Tibial artery (tissue), 4 donors: ENCODE data around the gene TRPC4AP.

Source experiments
- DNase-seq, 2 donors: peaks; one replicate each; pipeline ENCODE4 v3.0.0-alpha.2; 2019
- H3K27ac ChIP-seq, 2 donors: fragments of 200-600 bp; sonication (generic) in 1 of 2; 1 replicate in 1 of 2; 2 replicates in 1 of 2; pipeline ENCODE4 v1.5.1; 2018 to 2019; ENCODE audit warnings: mild to moderate bottlenecking in 1 of 2
- H3K27me3 ChIP-seq, 2 donors: fragments of 200-600 bp; sonication (generic) in 1 of 2; one replicate each; pipeline versions ENCODE4 v1.5.1 to v1.6.0; 2016 to 2019
- H3K36me3 ChIP-seq, 3 donors: fragments of 200-600 bp; sonication (generic) in 2 of 3; one replicate each; pipeline ENCODE4 v1.5.1; 2016 to 2019; ENCODE audit warnings: mild to moderate bottlenecking in 2 of 3
- H3K4me1 ChIP-seq, 4 donors: fragments of 200-600 bp; sonication (generic) in 2 of 4; 1 replicate in 3 of 4; 2 replicates in 1 of 4; pipeline ENCODE4 v1.5.1; 2016 to 2019
- H3K4me3 ChIP-seq, 2 donors: fragments of 200-600 bp; sonication (generic) in 1 of 2; 1 replicate in 1 of 2; 2 replicates in 1 of 2; pipeline ENCODE4 v1.5.1; 2018 to 2019; ENCODE audit warnings: mild to moderate bottlenecking in 2 of 2
- H3K9me3 ChIP-seq, 3 donors: fragments of 200-600 bp; sonication (generic) in 1 of 3; one replicate each; pipeline ENCODE4 v1.5.1; 2016 to 2019
- CTCF ChIP-seq, 2 experiments: fragments of 200-600 bp in 1 of 2; fragments of 450-650 bp in 1 of 2; IDR thresholded peaks; one replicate each; pipeline ENCODE4 v1.5.1; 2017 to 2019; ENCODE audit warnings: antibody characterized with exemption in 2 of 2, mild to moderate bottlenecking in 1 of 2, moderate library complexity in 1 of 2
- intact Hi-C: fragments of 100-400 bp; cut with DNase I; formaldehyde crosslinking; loops from one replicate; pipeline ENCODE4 v1.15.0; 2023; ENCODE audit warnings: low total_unique reads

The TRPC4AP gene

GRCh38 chr20:34999021-34999451 lies 93.6 kb downstream of the TRPC4AP start:
- no peaks in the 10 kb centered on the region for H3K9me3 ChIP-seq
- DNase-seq = no peak
- H3K27ac ChIP-seq = no peak overlapping the region
- peaks cover 60 to 96% (median 93%) of the 10 kb centered on the region in 3 donors for H3K36me3 ChIP-seq
- no peaks in the 10 kb centered on the region for H3K4me1 ChIP-seq
- intact Hi-C loops = no loop called here
- H3K27me3 ChIP-seq = no peaks in the 10 kb centered on the region
- H3K4me3 ChIP-seq = no peak overlapping the region
- TF ChIP-seq CTCF (IDR thresholded peaks at IDR 0.05) = no peak

GRCh38 chr20:34998331-34998950 lies 94.2 kb downstream of the TRPC4AP start:
- Histone ChIP-seq H3K27me3 (no peaks in the 10 kb centered on the region), H3K27ac (no peak overlapping the region), H3K4me3 (no peak overlapping the region), H3K36me3 (peaks cover 60 to 96% (median 93%) of the 10 kb centered on the region in 3 donors), H3K9me3 (no peaks in the 10 kb centered on the region), H3K4me1 (no peaks in the 10 kb centered on the region)
- DNase-seq = no peak
- no peak for TF ChIP-seq CTCF (IDR thresholded peaks at IDR 0.05)
- intact Hi-C loops = no loop called here

- intact Hi-C loops = no loop called here
- no peaks in the 10 kb centered on the region for H3K27me3 ChIP-seq
- no peak for TF ChIP-seq CTCF (IDR thresholded peaks at IDR 0.05)
- H3K9me3 ChIP-seq = no peaks in the 10 kb centered on the region
- no peak for DNase-seq
- no peak overlapping the region for H3K27ac ChIP-seq
- H3K4me3 ChIP-seq = no peak overlapping the region
- no peaks in the 10 kb centered on the region for H3K4me1 ChIP-seq
- H3K36me3 ChIP-seq = peaks cover 54 to 96% (median 93%) of the 10 kb centered on the region in 3 donors
These were observed 94.8 kb downstream of the TRPC4AP start for GRCh38 chr20:34997774-34998173.

- H3K4me3 ChIP-seq = no peak overlapping the region
- H3K36me3 ChIP-seq = peaks cover 50 to 94% (median 88%) of the 10 kb centered on the region in 3 donors
- no peaks in the 10 kb centered on the region for H3K4me1 ChIP-seq
- no peaks in the 10 kb centered on the region for H3K9me3 ChIP-seq
- no peak for DNase-seq
- H3K27me3 ChIP-seq = no peaks in the 10 kb centered on the region
- intact Hi-C loops = no loop called here
- H3K27ac ChIP-seq = no peak overlapping the region
- TF ChIP-seq CTCF (IDR thresholded peaks at IDR 0.05) = no peak
These were observed 95.5 kb downstream of the TRPC4AP start for GRCh38 chr20:34997131-34997561.

- Histone ChIP-seq H3K4me1 (no peaks in the 10 kb centered on the region), H3K27me3 (no peaks in the 10 kb centered on the region), H3K27ac (no peak overlapping the region), H3K4me3 (no peak overlapping the region), H3K36me3 (peaks cover 47 to 87% (median 81%) of the 10 kb centered on the region in 3 donors), H3K9me3 (no peaks in the 10 kb centered on the region)
- no peak for TF ChIP-seq CTCF (IDR thresholded peaks at IDR 0.05)
- intact Hi-C loops = no loop called here
- DNase-seq = no peak
These were observed 96.2 kb downstream of the TRPC4AP start for GRCh38 chr20:34996243-34997028.
